ENCODE data around the gene FRY. TPM values are rescaled to one million over a fixed set of nuclear protein-coding genes. Genes with fewer than 3 reads are reported as not detected.

The FRY gene
- total RNA-seq, 1 donor from 2014 or later, result 2.4 TPM

GRCh38 chr13:32330441-32330840 lies 298.9 kb downstream of the FRY start:
- Mint-ChIP-seq H3K27me3 (ENCODE audit: insufficient read depth) (no peaks in the 10 kb centered on the region), H3K4me3 (no peak overlapping the region), H3K27ac (no peak overlapping the region), H3K4me1 (ENCODE audit: low read depth) (peaks cover 9% of the 10 kb centered on the region), H3K36me3 (ENCODE audit: low read depth) (peaks cover 43% of the 10 kb centered on the region), H3K9me3 (no peaks in the 10 kb centered on the region)
- DNase-seq (ENCODE audit: low spot score), result no peak
- intact Hi-C loops (cut with micrococcal nuclease), result no loop called here

- no peaks in the 10 kb centered on the region for H3K9me3 Mint-ChIP-seq
- H3K4me1 Mint-ChIP-seq (ENCODE audit: low read depth), result peaks cover 9% of the 10 kb centered on the region
- no peaks in the 10 kb centered on the region for H3K27me3 Mint-ChIP-seq (ENCODE audit: insufficient read depth)
- peaks cover 67% of the 10 kb centered on the region for H3K36me3 Mint-ChIP-seq (ENCODE audit: low read depth)
- no peak for DNase-seq (ENCODE audit: low spot score)
- intact Hi-C loops (cut with micrococcal nuclease), result no loop called here
- H3K27ac Mint-ChIP-seq, result no peak overlapping the region
- H3K4me3 Mint-ChIP-seq, result no peak overlapping the region
Measured at GRCh38 chr13:32334671-32335070, 303.1 kb downstream of the FRY start.

- peaks cover 36% of the 10 kb centered on the region for H3K36me3 Mint-ChIP-seq (ENCODE audit: low read depth)
Measured at GRCh38 chr13:32340914-32341313, 309.3 kb downstream of the FRY start.

GRCh38 chr13:32347651-32348050 lies 316.1 kb downstream of the FRY start:
- Mint-ChIP-seq H3K27ac (peak overlapping the region; percentile 50), H3K9me3 (no peaks in the 10 kb centered on the region)

More at GRCh38 chr13:32340914-32341313, 309.3 kb downstream of the FRY start:
- Mint-ChIP-seq H3K4me3 (no peak overlapping the region), H3K9me3 (peaks cover 11% of the 10 kb centered on the region), H3K27ac (no peak overlapping the region), H3K27me3 (ENCODE audit: insufficient read depth) (no peaks in the 10 kb centered on the region), H3K4me1 (ENCODE audit: low read depth) (peaks cover 6% of the 10 kb centered on the region)
- no peak for DNase-seq (ENCODE audit: low spot score)
- intact Hi-C loops (cut with micrococcal nuclease), result no loop called here

More at GRCh38 chr13:32347651-32348050, 316.1 kb downstream of the FRY start:
- intact Hi-C loops (cut with micrococcal nuclease), result no loop called here
- Mint-ChIP-seq H3K4me1 (ENCODE audit: low read depth) (peaks cover 24% of the 10 kb centered on the region), H3K36me3 (ENCODE audit: low read depth) (peaks cover 34% of the 10 kb centered on the region), H3K4me3 (no peak overlapping the region), H3K27me3 (ENCODE audit: insufficient read depth) (no peaks in the 10 kb centered on the region)
- no peak for DNase-seq (ENCODE audit: low spot score)
